Neural crest cell (in vitro differentiated cells): ENCODE data around the gene MLC1. TPM values are rescaled to one million over a fixed set of nuclear protein-coding genes. Genes with fewer than 3 reads are reported as not detected.

Source experiments
- DNase-seq: peaks from one replicate; pipeline ENCODE4 v3.0.0; 2021; ENCODE audit warnings: low read depth, mixed read lengths, low spot score
- H3K27ac Mint-ChIP-seq: one replicate; pipeline ENCODE4 v1.8.0; 2021; ENCODE audit warnings: mild to moderate bottlenecking, mixed read lengths; ENCODE audit not compliant: unreplicated experiment
- H3K27me3 Mint-ChIP-seq: 2 replicates; pipeline ENCODE4 v1.8.0; 2021; ENCODE audit warnings: low read depth, mild to moderate bottlenecking, mixed read lengths
- H3K36me3 Mint-ChIP-seq: 2 replicates; pipeline ENCODE4 v1.8.0; 2021; ENCODE audit warnings: low read depth, mild to moderate bottlenecking, mixed read lengths
- H3K4me1 Mint-ChIP-seq: 2 replicates; pipeline ENCODE4 v1.8.0; 2021; ENCODE audit warnings: mixed read lengths
- H3K4me3 Mint-ChIP-seq: one replicate; pipeline ENCODE4 v1.8.0; 2021; ENCODE audit warnings: mild to moderate bottlenecking, mixed read lengths
- H3K9me3 Mint-ChIP-seq: 2 replicates; pipeline ENCODE4 v1.8.0; 2021; ENCODE audit warnings: mixed read lengths
- total RNA-seq: library from RNA; stranded (reverse); gene quantifications from 2 replicates; pipeline ENCODE4 v1.2.1, GENCODE V29; 2021
- TF ChIP-seq, protein P1 (sequence below): fragments of 200-600 bp; sonication (generic); conservative IDR thresholded peaks from 2 replicates; pipeline ENCODE4 v1.5.0; 2021; ENCODE audit warnings: antibody characterized with exemption, mild to moderate bottlenecking

MLC1 gene
- total RNA-seq, 1 donor from 2014 or later = 3.3 TPM

DNA sequence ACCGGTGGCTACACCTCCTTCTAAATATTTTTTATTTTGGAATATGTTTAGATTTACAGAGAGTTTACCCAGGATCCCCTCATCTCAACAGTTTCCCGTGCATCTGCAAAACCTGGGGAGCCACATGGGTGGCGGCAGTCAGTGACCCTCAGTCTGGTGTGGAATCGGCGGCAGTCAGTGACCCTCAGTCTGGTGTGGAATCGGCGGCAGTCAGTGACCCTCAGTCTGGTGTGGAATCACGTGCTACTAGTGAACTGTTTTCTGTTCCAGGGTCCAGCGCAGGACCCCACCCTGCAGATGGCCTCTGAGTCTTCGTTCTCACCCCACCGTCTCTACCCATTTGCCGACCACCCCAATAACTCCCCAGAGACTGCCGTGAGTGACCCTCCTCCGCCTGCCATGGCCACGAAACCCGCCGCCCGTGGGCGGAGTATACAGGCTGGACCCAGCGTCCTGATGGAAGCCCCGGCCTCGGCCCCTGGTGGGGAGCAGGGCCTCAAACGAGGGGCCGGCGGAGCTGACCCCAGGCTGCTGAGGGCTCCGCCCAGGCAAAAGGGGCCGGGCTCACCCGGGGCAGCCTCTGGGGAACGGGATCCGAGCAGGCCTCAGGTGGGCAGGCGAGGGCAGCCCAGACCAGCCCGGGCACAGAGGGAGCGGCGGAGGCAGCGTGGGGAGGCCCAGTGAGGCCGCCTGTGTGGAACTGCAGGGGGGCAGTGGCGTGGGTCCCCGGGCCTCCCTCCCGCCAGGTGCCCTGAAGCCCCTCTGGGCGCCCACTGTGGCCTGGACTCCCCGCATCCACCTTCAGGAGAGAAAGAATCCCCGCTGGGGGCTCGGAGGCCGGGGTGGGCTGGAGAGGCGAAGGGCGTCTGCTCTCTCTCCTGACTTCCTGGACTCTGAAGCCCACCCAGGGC, 75.2 kb downstream of the MLC1 start:
- H3K27ac Mint-ChIP-seq = no peak overlapping the region
- H3K27me3 Mint-ChIP-seq = peaks cover 36% of the 10 kb centered on the region
- H3K36me3 Mint-ChIP-seq = no peaks in the 10 kb centered on the region
- DNase-seq = no peak
- TF ChIP-seq, protein P1, sequence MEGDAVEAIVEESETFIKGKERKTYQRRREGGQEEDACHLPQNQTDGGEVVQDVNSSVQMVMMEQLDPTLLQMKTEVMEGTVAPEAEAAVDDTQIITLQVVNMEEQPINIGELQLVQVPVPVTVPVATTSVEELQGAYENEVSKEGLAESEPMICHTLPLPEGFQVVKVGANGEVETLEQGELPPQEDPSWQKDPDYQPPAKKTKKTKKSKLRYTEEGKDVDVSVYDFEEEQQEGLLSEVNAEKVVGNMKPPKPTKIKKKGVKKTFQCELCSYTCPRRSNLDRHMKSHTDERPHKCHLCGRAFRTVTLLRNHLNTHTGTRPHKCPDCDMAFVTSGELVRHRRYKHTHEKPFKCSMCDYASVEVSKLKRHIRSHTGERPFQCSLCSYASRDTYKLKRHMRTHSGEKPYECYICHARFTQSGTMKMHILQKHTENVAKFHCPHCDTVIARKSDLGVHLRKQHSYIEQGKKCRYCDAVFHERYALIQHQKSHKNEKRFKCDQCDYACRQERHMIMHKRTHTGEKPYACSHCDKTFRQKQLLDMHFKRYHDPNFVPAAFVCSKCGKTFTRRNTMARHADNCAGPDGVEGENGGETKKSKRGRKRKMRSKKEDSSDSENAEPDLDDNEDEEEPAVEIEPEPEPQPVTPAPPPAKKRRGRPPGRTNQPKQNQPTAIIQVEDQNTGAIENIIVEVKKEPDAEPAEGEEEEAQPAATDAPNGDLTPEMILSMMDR = no peak
- H3K4me3 Mint-ChIP-seq = no peak overlapping the region
- no peaks in the 10 kb centered on the region for H3K4me1 Mint-ChIP-seq
- no peaks in the 10 kb centered on the region for H3K9me3 Mint-ChIP-seq

Other genes starting within 250 kb of the MLC1 start
- 43.8 and 44.5 TPM in 2 replicates for gene ZBED4, start 231.6 kb downstream of the MLC1 start, total RNA-seq
- gene ALG12, start 167.0 kb downstream of the MLC1 start, total RNA-seq = 21.2 and 24.7 TPM in 2 replicates
- gene CRELD2, start 166.8 kb downstream of the MLC1 start, total RNA-seq = 39.6 and 43.8 TPM in 2 replicates
- 29.9 and 31.0 TPM in 2 replicates for gene PIM3, start 124.7 kb downstream of the MLC1 start, total RNA-seq
- 0.07 TPM in 1 of 2 replicates, not detected in the other for gene IL17REL, start 72.7 kb downstream of the MLC1 start, total RNA-seq
- not detected in 2 replicates for gene TTLL8, start 27.1 kb downstream of the MLC1 start, total RNA-seq
- not detected in 2 replicates for gene MOV10L1, start 4.6 kb upstream of the MLC1 start, total RNA-seq
- gene PANX2, start 85.3 kb upstream of the MLC1 start, total RNA-seq = 2.5 and 3.0 TPM in 2 replicates
- 45.7 and 46.9 TPM in 2 replicates for gene TRABD, start 100.5 kb upstream of the MLC1 start, total RNA-seq
- 24.3 and 24.5 TPM in 2 replicates for gene SELENOO, start 115.6 kb upstream of the MLC1 start, total RNA-seq
- 48.8 and 54.4 TPM in 2 replicates for gene TUBGCP6, start 159.6 kb upstream of the MLC1 start, total RNA-seq
- 49.9 and 52.9 TPM in 2 replicates for gene HDAC10, start 165.8 kb upstream of the MLC1 start, total RNA-seq
- gene MAPK12, start 176.3 kb upstream of the MLC1 start, total RNA-seq = 45.1 and 46.5 TPM in 2 replicates
- gene MAPK11, start 185.0 kb upstream of the MLC1 start, total RNA-seq = 15.9 and 16.3 TPM in 2 replicates
- gene PLXNB2, start 222.2 kb upstream of the MLC1 start, total RNA-seq = 128 and 130 TPM in 2 replicates
- 18.8 and 22.0 TPM in 2 replicates for gene DENND6B, start 241.6 kb upstream of the MLC1 start, total RNA-seq